Coronary artery (tissue), 2 donors: Measurements from ENCODE around the gene CRBN.
A peak's percentile ranks its signal among the peaks of the same experiment; 100 is the strongest.

Experiments used
- DNase-seq: peaks from one replicate; pipeline ENCODE4 v3.0.0-alpha.2; 2017; ENCODE audit warnings: low spot score
- H3K27ac ChIP-seq, 2 donors: fragments of 200-600 bp; sonication (generic); one replicate each; pipeline ENCODE4 v1.5.1; 2016 to 2019
- H3K4me3 ChIP-seq: fragments of 200-600 bp; sonication (generic); 2 replicates; pipeline ENCODE4 v1.5.1; 2016; ENCODE audit warnings: mild to moderate bottlenecking, moderate library complexity
- CTCF ChIP-seq: fragments of 200-600 bp; sonication (generic); IDR thresholded peaks from one replicate; pipeline ENCODE4 v1.5.1; 2019; ENCODE audit warnings: antibody characterized with exemption

Gene CRBN

GRCh38 chr3:3179407-3180094 is at the start of gene CRBN:
Gene CRBN, minus strand, starts transcription at chr3:3179691. Its CDS starts 4 bp downstream, at chr3:3179687.
- peak within 1 kb of the TSS; percentile 74 to 87 for H3K27ac ChIP-seq
- TF ChIP-seq CTCF, result peak; percentile 99
- DNase-seq, result peak; percentile 88
- peak within 1 kb of the TSS; percentile 98 for H3K4me3 ChIP-seq

GRCh38 chr3:3227640-3228039 is 48.1 kb upstream of the CRBN start:
- Histone ChIP-seq H3K4me3 (no peak overlapping the region), H3K27ac (no peak overlapping the region)
- no peak for TF ChIP-seq CTCF
- no peak for DNase-seq

- no peak overlapping the region for H3K27ac ChIP-seq
- H3K4me3 ChIP-seq, result no peak overlapping the region
- TF ChIP-seq CTCF, result no peak
- no peak for DNase-seq
Measured at GRCh38 chr3:3221528-3221927, 42.0 kb upstream of the CRBN start.

- no peak for DNase-seq
- Histone ChIP-seq H3K27ac (no peak overlapping the region), H3K4me3 (no peak overlapping the region)
- no peak for TF ChIP-seq CTCF
Measured at GRCh38 chr3:3216401-3216800, 36.9 kb upstream of the CRBN start.

- TF ChIP-seq CTCF, result no peak
- no peak for DNase-seq
- H3K27ac ChIP-seq, result peak overlapping the region; percentile 18 to 50
- no peak overlapping the region for H3K4me3 ChIP-seq
Measured at GRCh38 chr3:3212781-3213440, 33.4 kb upstream of the CRBN start.

GRCh38 chr3:3209714-3210113 is 30.2 kb upstream of the CRBN start:
- no peak for DNase-seq
- H3K27ac ChIP-seq, result no peak overlapping the region
- no peak for TF ChIP-seq CTCF
- no peak overlapping the region for H3K4me3 ChIP-seq

GRCh38 chr3:3209057-3209456 is 29.6 kb upstream of the CRBN start:
- no peak for DNase-seq
- no peak for TF ChIP-seq CTCF
- H3K4me3 ChIP-seq, result no peak overlapping the region
- no peak overlapping the region for H3K27ac ChIP-seq
